IMR-90 (cell line): ENCODE data around the gene TRIML1.

Source experiments
- BHLHE40 ChIP-seq: fragments of 150-350 bp; IDR thresholded peaks from 2 replicates; pipeline ENCODE4 v1.6.1; 2016; ENCODE audit warnings: mild to moderate bottlenecking, low read depth, low read length
- CEBPB ChIP-seq: IDR thresholded peaks from 2 replicates; pipeline ENCODE4 v1.6.1; 2012; ENCODE audit warnings: low read depth, low read length, improper control_type of control experiment
- CHD1 ChIP-seq: IDR thresholded peaks from 2 replicates; pipeline ENCODE4 v1.6.1; 2012; ENCODE audit warnings: low read depth, low read length, improper control_type of control experiment
- CTCF ChIP-seq: conservative IDR thresholded peaks from 2 replicates; pipeline ENCODE4 v1.5.1; 2012; ENCODE audit warnings: mild to moderate bottlenecking, low read depth, low read length, improper control_type of control experiment
- FOS ChIP-seq: fragments of 150-350 bp; IDR thresholded peaks from 2 replicates; pipeline ENCODE4 v1.6.1; 2016; ENCODE audit warnings: low read depth, low read length
- MAFK ChIP-seq: IDR thresholded peaks from 2 replicates; pipeline ENCODE4 v1.6.1; 2012; ENCODE audit warnings: low read depth, low read length, improper control_type of control experiment
- MAZ ChIP-seq: IDR thresholded peaks from 2 replicates; pipeline ENCODE4 v1.6.1; 2012; ENCODE audit warnings: low read depth, mild to moderate bottlenecking, low read length, improper control_type of control experiment, moderate library complexity, borderline replicate concordance
- MXI1 ChIP-seq: IDR thresholded peaks from 2 replicates; pipeline ENCODE4 v1.6.1; 2012; ENCODE audit warnings: low read depth, mild to moderate bottlenecking, low read length, moderate library complexity, borderline replicate concordance
- POLR2A ChIP-seq: IDR thresholded peaks from 2 replicates; pipeline ENCODE4 v1.6.1; 2012; ENCODE audit warnings: mild to moderate bottlenecking, low read depth, low read length
- RAD21 ChIP-seq: IDR thresholded peaks from 2 replicates; pipeline ENCODE4 v1.6.1; 2012; ENCODE audit warnings: low read length, improper control_type of control experiment
- RCOR1 ChIP-seq: IDR thresholded peaks from 2 replicates; pipeline ENCODE4 v1.6.1; 2012; ENCODE audit warnings: mild to moderate bottlenecking, low read length, improper control_type of control experiment; ENCODE audit not compliant: insufficient replicate concordance
- RFX5 ChIP-seq: IDR thresholded peaks from 2 replicates; pipeline ENCODE4 v1.8.0; 2012; ENCODE audit warnings: low read depth, mild to moderate bottlenecking, low read length, moderate library complexity
- SMC3 ChIP-seq: fragments of 150-350 bp; IDR thresholded peaks from 2 replicates; pipeline ENCODE4 v1.6.1; 2016; ENCODE audit warnings: low read depth, mild to moderate bottlenecking, antibody characterized with exemption, low read length, moderate library complexity

GRCh38 chr4:188092824-188093223 is 46.4 kb upstream of the TRIML1 start:
- TF ChIP-seq CTCF (no peak), MXI1 (no peak), CEBPB (no peak), CHD1 (no peak), RFX5 (no peak), BHLHE40 (no peak), POLR2A (no peak), MAZ (no peak), SMC3 (no peak), RCOR1 (no peak), RAD21 (no peak), FOS (no peak), MAFK (no peak)
